NCI-H1436 treated with DMSO at 0.1 percent for 48 hours (cell line): ENCODE measurements around the gene RPS2.
"Not testable (repeated sequence)": the region's sequence is repeated elsewhere in the genome, so short reads cannot be mapped to it uniquely, and the experiment has no call there.

Source experiments
- DNase-seq: peaks from one replicate; lab custom pipeline; 2025; lab: John Stamatoyannopoulos, UW

Gene RPS2

DNA sequence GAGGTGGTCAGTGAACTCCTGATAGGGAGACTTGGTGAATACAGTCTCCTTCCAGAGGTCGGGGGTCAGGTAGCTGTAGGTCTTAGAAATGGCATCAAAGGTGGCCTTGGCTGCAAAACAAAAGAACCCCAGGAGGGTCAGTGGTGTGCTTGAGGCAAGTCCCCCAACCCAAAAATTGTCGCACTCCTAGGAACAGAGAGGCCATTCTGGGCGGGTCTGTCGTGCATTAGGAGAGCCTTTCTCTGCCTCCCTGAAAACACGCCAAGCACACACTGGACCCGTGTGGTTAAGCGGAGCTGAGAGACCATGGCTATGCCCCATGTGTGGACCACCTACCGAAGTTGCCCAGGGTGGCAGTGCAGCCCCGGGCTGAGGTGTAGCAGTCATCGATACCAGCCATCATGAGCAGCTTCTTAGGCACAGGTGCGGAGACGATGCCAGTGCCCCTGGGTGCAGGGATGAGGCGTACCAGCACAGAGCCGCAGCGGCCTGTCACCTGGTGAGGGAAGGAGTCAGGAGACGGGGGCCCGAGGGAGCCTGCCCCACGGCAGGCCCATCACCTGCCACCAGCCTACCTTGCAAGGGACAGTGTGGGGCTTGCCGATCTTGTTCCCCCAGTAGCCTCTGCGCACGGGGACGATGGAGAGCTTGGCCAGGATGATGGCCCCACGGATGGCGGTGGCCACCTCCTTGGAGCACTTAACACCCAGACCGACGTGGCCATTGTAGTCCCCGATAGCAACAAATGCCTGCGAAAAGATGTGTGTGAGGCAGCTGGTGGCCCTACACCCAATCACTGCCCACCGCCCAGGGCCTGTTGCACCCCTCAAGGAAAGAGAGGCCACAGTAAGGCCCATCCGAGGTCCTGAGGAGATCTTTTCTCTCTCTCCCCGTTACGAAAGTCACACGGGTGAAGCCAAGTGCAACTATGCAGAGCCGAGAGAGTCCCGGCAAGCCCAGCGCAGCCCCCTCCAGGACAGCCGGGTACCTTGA lies 2.2 kb downstream of the RPS2 start:
- DNase-seq, result not testable (repeated sequence)

DNA sequence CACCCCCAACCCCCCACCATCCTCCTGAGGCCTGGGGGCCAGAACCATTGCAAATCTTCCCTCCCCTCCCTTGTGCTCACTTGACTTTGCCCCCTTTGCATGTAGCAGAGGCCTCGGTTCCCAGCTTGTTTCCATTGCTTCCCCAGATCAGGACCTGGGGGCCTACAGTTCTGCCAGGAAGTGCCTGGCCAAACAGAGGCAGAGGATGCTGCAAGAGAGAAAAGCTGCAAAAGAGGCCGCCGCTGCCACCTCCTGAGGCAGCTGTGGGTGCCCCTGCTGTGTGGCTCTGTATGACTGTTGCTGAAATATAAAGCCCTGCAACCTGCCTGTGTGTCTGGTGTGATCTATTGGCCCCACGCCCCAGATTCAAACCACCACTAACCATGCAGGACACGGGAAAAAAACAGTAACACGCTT lies 3.0 kb downstream of the RPS2 start:
- DNase-seq, result no peak

DNA sequence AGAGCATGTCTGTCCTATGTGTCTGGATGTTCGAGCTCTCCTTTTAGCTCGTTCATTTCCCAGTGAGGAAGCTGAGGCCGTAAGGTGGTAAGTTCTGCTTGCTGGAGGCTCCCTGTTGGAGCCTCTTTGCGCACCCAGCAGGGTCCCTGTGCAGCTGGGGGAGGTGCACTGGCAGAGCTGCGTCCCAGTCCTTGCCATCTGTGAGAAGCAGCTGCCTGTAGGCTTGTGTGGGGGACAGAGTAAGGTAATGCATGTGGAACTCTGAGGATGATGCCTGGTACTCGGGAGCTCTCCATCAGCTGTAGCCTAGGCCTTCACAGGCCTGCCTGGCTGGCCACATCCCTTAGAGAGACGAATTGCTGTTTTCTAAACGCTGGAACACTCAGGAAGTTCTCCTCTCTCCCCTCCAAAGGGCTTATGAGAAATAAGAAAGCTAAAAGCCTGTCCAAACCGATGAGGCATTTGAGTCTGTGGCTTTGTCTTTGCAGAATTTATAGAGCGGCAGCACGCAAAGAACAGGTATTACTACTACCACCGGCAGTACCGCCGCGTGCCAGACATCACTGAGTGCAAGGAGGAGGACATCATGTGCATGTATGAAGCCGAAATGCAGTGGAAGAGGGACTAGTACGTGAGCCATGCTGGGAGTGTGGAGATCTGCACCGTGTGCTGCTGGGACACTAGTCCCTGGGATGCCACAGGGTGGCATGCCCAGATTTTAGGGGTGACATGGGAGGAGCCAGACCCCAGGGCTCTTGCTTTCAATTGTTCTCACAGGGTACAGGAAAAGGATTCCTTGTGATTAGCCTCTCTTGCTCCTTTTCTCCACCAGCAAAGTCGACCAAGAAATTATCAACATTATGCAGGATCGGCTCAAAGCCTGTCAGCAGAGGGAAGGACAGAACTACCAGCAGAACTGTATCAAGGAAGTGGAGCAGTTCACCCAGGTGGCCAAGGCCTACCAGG lies 3.7 kb downstream of the RPS2 start:
- DNase-seq, result no peak

DNA sequence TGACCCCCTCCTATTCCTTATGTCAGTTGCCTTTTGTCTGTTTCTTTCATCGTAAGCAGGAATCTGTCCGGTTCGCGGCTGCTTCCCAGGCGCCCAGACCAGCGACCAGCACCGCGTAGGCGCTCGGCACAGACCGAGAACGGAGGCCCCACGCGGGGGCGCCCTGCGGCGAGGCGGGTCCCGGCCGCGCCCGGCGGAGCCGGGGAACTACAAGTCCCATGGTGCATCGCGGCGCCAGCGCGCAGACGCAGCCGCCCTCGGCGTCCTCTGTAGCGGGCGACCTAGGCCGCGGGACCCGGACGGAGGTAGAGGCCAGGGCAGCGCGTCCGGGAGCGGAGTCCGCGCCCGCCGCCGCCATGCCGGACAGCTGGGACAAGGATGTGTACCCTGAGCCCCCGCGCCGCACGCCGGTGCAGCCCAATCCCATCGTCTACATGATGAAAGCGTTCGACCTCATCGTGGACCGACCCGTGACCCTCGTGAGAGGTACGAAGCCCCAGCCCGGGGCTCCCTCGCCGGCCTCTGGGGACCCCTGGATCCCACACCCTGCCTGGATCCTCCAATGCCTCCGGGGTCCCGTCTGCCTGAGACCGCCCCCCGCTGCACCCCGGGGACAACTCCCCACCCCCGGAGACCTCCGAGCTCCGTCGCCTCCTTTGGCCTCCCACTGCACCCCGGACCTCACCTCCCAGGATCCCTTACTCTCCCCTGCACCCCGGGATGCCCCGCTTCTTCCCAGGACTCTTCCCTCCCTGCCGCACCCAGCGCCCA lies 5.2 kb downstream of the RPS2 start, which contains the start of gene NDUFB10:
TSS of gene NDUFB10 (plus strand) at position 270 of the 771 bp plus-strand sequence. CDS start at position 357, 87 bp downstream.
- DNase-seq, result peak; percentile 56

DNA sequence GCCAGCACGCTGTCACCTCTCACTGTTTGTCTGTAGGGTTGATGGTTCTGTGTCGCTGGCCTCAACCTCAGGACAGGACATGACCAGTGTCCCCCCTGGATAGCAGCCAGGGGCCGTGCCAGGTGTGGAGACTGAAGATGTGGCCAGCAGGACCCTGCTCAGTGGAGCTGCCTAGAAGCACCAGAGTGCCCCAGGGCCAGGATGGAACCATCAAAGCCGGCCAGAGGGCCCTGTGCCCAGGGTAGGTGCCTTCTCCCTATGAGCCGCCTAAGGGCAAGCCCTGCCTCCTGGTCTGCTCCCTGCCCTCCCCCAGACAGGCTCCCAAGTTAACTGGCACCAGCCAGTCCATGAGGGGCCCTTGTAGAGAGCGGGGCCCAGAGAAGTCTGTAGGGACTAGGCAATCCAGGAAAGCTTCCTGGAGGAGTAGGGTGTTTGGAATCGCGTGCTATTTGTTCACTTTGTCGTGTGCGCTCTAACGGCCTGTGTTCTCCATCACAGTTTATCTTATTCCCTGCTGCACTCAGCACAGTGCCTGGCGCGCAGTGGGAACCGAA lies 5.8 kb downstream of the RPS2 start:
- DNase-seq, result no peak

DNA sequence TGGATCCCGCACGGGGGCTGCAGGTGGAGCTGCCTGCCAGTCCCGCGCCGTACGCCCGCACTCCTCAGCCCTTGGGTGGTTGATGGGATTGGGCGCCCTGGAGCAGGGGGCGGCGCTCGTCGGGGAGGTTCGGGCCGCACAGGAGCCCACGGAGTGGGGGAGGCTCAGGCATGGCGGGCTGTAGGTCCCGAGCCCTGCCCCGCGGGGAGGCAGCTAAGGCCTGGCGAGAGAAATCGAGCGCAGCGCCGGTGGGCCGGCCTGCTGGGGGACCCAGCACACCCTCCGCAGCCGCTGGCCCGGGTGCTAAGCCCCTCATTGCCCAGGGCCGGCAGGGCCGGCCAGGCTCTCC lies 6.5 kb downstream of the RPS2 start:
- DNase-seq, result not testable (repeated sequence)

DNA sequence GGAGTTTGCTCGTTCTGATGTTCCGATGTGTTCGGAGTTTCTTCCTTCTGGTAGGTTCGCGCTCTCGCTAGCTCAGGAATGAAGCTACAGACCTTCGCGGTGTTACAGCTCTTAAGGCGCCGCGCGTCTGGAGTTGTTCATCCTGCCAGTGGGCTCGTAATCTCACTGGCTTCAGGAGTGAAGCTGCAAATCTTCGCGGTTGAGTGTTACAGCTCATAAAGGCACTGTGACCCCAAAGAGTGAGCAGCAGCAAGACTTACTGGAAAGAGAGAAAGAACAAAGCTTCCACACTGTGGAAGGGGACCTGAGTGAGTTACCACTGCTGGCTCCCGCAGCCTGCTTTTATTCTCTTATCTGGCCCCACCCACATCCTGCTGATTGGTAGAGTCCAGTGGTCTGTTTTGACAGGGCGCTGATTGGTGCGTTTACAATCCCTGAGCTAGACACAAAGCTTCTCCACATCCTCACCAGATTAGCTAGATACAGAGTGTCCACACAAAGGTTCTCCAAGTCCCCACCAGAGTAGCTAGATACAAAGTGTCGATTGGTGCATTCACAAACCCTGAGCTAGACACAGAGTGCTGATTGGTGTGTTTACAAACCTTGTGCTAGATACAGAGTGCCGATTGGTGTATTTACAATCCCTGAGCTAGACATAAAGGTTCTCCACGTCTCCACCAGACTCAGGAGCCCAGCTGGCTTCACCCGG lies 7.0 kb downstream of the RPS2 start:
- DNase-seq, result not testable (repeated sequence)

DNA sequence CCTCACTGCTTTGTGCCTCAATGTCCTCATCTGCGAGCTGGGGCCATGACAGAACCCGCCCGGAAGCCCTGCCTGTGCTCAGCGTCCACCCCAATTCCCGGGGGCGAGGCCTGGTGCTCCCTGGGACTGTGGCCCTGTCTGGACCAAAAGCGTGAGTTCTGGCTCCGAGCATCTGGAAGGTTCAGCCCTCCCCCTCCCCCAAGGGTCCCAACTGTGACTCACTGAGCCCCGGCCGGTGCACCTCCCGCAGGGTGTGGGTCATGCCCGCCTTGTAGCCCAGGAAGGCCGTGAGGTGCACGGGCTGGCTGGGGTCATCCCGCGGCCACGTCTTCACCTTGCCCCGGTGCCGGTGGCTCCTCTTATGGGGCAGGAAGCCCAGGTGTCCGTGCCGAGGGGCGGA lies 10.9 kb downstream of the RPS2 start:
- DNase-seq, result no peak

DNA sequence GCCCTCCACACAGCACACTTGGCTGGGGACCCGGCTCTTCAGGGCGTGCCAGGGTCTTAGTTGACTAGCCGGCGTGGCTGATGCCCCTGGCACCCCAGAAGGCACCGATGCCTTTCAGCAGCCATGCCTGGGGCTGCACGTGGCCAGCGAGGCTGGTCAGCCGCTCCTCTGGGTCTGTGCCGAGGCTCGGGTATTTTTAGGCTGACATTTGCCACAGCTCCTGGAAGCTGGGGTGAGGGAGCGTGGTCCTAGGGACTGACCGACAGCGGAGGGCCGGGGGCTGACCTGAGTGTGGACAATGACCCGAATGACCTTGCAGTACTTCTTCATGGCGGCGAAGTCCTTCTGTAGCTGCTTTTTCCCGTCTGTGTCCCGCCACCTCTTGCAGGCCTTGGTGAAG lies 14.1 kb downstream of the RPS2 start:
- DNase-seq, result no peak

DNA sequence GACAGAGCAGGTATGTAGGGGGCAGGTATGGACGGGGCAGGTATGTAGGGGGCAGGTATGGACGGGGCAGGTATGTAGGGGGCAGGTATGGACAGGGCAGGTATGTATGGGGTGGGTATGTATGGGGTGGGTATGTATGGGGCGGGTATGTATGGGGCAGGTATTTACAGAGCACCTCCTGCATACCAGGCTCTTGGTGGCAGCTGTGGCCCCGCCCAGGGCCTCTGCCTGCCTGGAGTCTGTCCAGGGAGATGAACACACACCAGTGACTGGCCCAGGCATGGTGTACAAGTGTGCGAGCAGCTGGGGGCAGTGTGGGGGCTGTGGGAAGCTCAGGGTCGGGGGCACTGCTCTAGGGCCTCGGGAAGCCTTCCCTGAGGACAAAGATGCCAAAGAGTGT lies 14.6 kb downstream of the RPS2 start:
- no peak for DNase-seq

DNA sequence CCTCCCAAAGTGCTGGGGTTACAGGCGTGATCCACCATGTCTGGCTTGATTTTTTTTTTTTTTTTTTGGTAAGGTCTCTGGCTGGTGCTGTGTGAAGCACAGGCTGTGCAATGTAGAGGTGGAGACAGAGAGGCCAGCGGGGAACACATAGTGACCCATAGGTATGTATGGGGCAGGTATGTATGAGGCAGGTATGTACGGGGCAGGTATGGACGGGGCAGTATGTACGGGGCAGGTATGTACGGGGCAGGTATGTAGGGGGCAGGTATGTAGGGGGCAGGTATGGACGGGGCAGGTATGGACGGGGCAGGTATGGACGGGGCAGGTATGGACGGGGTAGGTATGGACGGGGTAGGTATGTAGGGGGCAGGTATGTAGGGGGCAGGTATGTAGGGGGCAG lies 15.1 kb downstream of the RPS2 start:
- DNase-seq, result no peak

DNA sequence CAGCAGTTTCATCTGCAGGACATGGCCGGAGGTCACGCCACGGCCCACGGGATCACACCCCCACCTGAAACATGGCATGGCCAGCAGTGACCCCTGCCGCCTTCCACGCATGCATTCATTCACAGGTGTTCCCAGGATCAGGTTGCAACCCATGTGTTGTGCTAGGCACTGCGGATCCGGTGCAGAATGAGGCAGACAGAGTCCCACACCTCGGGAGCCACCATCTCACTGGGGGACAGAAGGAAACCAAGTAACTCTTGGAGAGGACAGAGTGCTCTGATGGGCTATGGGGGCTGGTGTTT lies 17.3 kb downstream of the RPS2 start:
- no peak for DNase-seq

DNA sequence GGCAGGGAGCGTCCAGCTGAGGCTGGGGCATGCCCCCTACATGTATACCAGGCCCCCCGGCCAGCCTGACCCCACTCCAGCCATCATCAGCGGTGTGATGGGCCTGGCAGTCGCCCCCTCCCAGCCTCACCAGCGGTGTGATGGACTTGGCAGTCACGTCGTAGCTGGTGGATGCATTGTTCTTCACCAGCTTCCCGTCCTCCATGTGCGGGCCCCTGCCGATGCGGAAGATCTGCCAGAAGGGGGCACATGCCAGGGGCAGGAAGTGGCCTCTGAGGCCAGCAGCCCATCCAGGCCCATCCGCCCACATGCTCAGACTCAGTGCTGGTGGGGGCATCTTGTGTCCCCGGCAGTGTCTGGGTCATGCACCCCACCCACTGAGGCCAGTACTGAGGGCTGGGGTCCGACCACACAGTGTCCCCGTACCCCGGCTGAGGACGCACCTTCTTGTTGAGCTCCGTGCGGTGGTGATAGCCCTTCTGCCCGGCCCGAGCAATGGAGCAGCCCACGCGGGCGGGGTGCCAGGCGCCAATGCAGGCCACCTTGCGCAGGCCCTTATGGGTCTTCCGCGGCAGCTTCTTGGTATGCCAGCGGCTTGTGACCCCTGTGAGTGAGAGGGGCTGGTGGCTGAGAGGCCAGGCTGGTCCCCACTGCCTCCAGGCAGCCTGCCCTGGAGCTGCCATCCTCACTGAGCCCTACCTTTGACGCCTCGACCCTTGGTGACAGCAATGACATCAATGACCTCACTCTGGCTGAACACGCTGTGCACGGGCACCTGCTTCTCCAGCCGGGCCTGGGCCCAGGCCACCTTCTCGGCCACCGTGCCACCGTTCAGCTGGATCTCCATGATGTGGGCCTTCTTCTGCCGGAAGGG lies 17.9 kb downstream of the RPS2 start:
- DNase-seq, result no peak

DNA sequence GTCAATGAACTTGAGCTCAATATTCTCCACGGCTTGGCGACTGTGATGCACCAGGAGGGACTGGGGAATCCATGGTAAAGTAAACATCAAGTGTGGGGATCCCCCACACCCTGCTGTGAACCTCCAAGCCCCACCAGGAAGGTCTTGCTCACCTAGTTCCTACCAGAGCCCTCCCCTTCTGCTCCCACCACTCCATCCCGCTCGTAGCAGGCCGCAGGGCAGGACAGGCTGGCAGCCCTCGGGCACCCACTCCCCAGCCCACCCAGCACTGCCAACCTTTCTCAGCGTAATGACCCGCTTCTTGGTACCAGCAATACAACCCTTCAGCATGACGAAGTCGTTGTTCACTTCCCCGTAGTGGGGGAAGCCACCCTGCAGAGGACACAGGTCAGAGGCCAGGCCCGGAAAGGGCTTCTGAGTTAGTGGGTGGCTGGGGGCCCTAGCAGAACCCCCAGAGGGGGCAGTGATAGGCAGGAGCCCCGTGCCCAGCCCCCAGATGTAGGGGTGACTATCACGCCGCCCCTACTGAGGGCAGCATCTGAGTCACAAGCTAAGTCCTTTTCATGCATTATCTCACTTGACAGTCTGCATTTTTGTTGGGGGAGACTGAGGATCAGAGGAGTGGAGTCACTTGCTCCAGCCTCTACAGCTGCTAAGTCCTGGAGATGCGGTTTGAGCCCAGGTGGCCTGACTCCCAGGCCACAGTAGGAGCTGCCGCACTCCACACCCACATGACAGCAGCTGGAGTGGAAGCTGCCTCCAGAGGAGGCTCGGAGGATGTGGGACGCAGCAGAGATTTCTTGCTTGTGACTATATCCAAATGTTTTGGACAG lies 18.9 kb downstream of the RPS2 start:
- no peak for DNase-seq

DNA sequence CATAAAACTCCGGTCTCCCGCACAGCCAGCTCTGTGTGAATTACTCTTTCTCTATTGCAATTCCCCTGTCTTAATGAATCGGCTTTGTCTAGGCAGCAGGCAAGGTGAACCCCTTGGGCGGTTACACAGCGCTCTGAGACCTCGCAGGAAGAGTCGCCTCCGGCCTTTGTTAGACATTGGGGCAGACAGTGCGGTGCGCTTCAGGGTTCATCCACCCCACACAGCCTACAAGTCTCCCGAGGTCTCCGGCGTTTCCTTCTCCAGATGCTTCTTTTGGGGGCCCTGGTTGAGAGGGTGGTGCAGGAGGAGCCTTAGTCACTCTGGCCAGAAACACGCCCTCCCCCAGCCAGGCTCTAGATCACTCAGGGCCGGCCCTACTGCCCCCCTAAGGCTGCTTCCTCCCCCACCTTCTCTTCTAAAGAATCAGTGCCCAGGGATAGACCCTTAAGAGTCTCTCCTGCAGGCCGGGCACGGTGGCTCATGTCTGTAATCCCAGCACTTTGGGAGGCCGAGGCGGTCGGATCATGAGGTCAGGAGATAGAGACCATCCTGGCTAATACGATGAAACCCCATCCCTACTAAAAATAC lies 19.9 kb downstream of the RPS2 start:
- no peak for DNase-seq

DNA sequence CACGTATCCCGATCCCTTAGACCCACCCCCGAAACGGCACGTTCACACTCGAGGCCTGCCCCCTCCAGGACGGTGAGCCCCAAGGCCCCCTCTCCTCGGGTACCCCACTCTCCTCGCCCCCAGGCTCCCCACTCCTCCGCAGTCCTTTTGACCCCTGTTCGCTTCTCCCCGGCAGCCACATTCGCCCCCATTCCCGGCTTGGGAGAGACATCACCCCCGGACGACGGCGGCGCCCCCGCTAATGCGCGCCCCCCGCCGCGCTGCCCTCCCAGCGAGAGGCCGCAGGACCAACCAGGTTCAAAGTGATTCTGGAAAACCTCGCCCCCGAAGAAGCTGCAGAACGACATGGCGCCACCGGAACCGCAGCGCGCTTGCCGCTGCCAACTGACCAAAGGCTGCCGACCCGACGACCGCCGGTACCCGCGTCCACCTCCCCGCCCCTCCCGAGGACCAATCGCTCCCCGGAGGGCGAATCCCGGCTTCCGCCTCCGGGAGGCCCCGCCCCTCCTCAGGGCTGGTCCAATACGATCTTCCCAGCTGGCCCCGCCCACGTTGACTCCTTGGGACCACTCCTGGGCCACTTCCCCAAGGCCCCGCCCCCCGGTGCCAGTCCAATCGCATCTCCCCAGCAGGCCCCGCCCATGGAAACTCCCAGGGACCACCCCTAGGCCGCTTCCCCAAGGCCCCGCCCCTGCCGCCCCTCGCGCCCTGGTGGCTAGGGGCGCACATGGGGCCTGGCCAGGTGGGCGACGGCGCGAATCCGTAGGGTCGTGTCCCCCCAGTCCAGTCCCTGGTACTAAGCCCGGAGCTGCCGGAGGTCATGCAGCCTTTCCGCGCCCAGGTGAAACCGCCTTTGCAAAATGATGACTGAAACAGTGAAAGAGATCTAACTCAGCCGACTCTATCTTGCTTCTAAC lies 21.6 kb downstream of the RPS2 start, which contains the start of gene MSRB1:
TSS of gene MSRB1 (minus strand) at position 390 of the 917 bp plus-strand sequence. CDS start at position 347, 43 bp downstream.
- peak; percentile 88 for DNase-seq

DNA sequence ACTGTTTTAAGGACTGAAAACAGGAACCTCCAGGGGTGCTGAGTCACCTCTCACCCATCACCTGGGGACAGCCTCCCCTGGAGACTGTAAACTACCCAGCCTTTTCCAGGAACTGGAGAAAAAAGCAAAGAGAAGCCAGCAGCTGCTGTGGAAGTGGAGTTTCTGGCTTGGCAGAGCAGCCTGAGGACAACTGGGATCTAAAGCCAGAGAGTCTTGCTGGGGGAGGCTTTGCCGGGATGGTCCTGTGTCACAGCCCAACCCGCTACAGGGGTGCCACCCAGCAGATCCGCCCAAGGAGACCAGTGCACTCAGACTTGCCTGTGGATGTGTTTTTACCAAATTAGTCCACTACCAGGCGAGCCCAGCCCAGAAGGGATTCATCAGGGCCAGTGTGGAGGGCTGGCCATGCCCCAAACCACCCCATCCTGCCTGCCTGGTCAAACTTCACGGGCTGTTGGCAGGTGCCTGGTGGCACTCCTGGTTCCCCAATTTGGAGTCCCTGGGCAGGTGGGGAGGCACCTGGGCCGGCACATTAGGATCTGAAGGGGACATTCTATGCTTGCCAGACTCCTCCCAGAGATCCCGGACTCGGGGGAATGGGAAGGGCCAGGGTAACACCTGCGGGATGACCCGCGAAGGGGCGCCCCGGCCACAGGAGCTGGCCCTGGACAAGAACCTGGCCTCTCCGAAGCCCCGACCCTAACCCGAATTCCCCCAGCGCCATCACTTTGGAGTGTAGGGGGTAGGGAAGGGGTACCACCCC lies 22.4 kb downstream of the RPS2 start:
- DNase-seq, result no peak
